GM23338 (cell line): ENCODE results near the gene ATP5F1A.
"Not testable (repeated sequence)": the region's sequence is repeated elsewhere in the genome, so short reads cannot be mapped to it uniquely, and the experiment has no call there.

Source experiments
- CREB1 ChIP-seq: fragments of 250-450 bp; sonication (Bioruptor Pico); IDR thresholded peaks from 2 replicates; pipeline ENCODE4 v1.5.0; 2020; ENCODE audit warnings: low read depth, mild to moderate bottlenecking, moderate library complexity
- EZH2 ChIP-seq: fragments of 200-600 bp; sonication (generic); IDR thresholded peaks from one replicate; pipeline ENCODE4 v1.8.0; 2017; ENCODE audit warnings: antibody characterized with exemption, mild to moderate bottlenecking, low read depth; ENCODE audit not compliant: unreplicated experiment
- EZH2phosphoT487 ChIP-seq: fragments of 200-600 bp; sonication (generic); IDR thresholded peaks from one replicate; pipeline ENCODE4 v1.8.1; 2018; ENCODE audit warnings: antibody characterized with exemption; ENCODE audit not compliant: unreplicated experiment
- JUNB ChIP-seq: IDR thresholded peaks from one replicate; pipeline ENCODE4 v1.6.1; 2016; ENCODE audit warnings: antibody characterized with exemption; ENCODE audit not compliant: unreplicated experiment
- NANOG ChIP-seq: IDR thresholded peaks from 2 replicates; pipeline ENCODE4 v1.6.1; 2016; ENCODE audit warnings: antibody characterized with exemption, borderline replicate concordance
- POLR2AphosphoS5 ChIP-seq: IDR thresholded peaks from 2 replicates; pipeline ENCODE4 v1.6.1; 2016; ENCODE audit warnings: antibody characterized with exemption, low read depth
- STAT1 ChIP-seq: IDR thresholded peaks from one replicate; pipeline ENCODE4 v1.6.1; 2016; ENCODE audit warnings: antibody characterized with exemption; ENCODE audit not compliant: unreplicated experiment
- ZNF114 ChIP-seq: fragments of 250-450 bp; sonication (Bioruptor Pico); IDR thresholded peaks from 2 replicates; pipeline ENCODE4 v1.5.0; 2020; ENCODE audit warnings: mild to moderate bottlenecking, moderate library complexity
- ZNF331 ChIP-seq: fragments of 250-450 bp; sonication (Bioruptor Pico); IDR thresholded peaks from 2 replicates; pipeline ENCODE4 v1.5.0; 2020; ENCODE audit warnings: low read depth, mild to moderate bottlenecking, moderate library complexity
- TF ChIP-seq, protein P1 (sequence below), 2 experiments: fragments of 200-600 bp in 1 of 2; sonication (generic) in 1 of 2; conservative IDR thresholded peaks; 2 replicates each; pipeline versions ENCODE4 v1.5.1 to v1.6.1; 2016 to 2017; ENCODE audit warnings: antibody characterized with exemption in 2 of 2, low read depth in 2 of 2, mild to moderate bottlenecking in 2 of 2, moderate library complexity in 1 of 2
- TF ChIP-seq, protein P2 (sequence below): fragments of 250-450 bp; sonication (Bioruptor Pico); IDR thresholded peaks from 2 replicates; pipeline ENCODE4 v1.5.0; 2020; ENCODE audit warnings: mild to moderate bottlenecking, moderate library complexity
- TF ChIP-seq, protein P3 (sequence below): IDR thresholded peaks from one replicate; pipeline ENCODE4 v1.6.1; 2018; ENCODE audit warnings: antibody characterized with exemption; ENCODE audit not compliant: unreplicated experiment
- TF ChIP-seq, protein P4 (sequence below): IDR thresholded peaks from 2 replicates; pipeline ENCODE4 v1.6.1; 2016; ENCODE audit warnings: antibody characterized with exemption

DNA sequence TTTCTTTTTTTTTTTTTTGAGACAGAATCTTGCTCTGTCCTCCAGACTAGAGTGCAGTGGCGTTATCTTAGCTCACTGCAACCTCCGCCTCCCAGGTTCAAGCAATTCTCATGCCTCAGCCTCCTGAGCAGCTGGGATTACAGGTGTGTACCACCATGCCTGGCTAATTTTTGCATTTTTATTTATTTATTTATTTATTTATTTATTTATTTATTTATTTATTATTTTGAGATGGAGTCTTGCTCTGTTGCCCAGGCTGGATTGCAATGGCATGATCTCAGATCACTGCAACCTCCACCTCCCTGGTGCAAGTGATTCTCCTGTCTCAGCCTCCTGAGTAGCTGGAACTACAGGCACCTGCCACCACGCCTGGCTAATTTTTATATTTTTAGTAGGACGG is 28.5 kb upstream of the ATP5F1A start:
- TF ChIP-seq, protein P1, sequence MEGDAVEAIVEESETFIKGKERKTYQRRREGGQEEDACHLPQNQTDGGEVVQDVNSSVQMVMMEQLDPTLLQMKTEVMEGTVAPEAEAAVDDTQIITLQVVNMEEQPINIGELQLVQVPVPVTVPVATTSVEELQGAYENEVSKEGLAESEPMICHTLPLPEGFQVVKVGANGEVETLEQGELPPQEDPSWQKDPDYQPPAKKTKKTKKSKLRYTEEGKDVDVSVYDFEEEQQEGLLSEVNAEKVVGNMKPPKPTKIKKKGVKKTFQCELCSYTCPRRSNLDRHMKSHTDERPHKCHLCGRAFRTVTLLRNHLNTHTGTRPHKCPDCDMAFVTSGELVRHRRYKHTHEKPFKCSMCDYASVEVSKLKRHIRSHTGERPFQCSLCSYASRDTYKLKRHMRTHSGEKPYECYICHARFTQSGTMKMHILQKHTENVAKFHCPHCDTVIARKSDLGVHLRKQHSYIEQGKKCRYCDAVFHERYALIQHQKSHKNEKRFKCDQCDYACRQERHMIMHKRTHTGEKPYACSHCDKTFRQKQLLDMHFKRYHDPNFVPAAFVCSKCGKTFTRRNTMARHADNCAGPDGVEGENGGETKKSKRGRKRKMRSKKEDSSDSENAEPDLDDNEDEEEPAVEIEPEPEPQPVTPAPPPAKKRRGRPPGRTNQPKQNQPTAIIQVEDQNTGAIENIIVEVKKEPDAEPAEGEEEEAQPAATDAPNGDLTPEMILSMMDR (conservative IDR thresholded peaks at IDR 0.05; ENCODE audit: low read depth in 2 of 2) = not testable (repeated sequence)
- not testable (repeated sequence) for TF ChIP-seq POLR2AphosphoS5; EZH2; CREB1; EZH2phosphoT487; NANOG; ZNF331 (CRISPR knock-in tag); ZNF114 (CRISPR knock-in tag); JUNB; STAT1
- TF ChIP-seq, protein P2, sequence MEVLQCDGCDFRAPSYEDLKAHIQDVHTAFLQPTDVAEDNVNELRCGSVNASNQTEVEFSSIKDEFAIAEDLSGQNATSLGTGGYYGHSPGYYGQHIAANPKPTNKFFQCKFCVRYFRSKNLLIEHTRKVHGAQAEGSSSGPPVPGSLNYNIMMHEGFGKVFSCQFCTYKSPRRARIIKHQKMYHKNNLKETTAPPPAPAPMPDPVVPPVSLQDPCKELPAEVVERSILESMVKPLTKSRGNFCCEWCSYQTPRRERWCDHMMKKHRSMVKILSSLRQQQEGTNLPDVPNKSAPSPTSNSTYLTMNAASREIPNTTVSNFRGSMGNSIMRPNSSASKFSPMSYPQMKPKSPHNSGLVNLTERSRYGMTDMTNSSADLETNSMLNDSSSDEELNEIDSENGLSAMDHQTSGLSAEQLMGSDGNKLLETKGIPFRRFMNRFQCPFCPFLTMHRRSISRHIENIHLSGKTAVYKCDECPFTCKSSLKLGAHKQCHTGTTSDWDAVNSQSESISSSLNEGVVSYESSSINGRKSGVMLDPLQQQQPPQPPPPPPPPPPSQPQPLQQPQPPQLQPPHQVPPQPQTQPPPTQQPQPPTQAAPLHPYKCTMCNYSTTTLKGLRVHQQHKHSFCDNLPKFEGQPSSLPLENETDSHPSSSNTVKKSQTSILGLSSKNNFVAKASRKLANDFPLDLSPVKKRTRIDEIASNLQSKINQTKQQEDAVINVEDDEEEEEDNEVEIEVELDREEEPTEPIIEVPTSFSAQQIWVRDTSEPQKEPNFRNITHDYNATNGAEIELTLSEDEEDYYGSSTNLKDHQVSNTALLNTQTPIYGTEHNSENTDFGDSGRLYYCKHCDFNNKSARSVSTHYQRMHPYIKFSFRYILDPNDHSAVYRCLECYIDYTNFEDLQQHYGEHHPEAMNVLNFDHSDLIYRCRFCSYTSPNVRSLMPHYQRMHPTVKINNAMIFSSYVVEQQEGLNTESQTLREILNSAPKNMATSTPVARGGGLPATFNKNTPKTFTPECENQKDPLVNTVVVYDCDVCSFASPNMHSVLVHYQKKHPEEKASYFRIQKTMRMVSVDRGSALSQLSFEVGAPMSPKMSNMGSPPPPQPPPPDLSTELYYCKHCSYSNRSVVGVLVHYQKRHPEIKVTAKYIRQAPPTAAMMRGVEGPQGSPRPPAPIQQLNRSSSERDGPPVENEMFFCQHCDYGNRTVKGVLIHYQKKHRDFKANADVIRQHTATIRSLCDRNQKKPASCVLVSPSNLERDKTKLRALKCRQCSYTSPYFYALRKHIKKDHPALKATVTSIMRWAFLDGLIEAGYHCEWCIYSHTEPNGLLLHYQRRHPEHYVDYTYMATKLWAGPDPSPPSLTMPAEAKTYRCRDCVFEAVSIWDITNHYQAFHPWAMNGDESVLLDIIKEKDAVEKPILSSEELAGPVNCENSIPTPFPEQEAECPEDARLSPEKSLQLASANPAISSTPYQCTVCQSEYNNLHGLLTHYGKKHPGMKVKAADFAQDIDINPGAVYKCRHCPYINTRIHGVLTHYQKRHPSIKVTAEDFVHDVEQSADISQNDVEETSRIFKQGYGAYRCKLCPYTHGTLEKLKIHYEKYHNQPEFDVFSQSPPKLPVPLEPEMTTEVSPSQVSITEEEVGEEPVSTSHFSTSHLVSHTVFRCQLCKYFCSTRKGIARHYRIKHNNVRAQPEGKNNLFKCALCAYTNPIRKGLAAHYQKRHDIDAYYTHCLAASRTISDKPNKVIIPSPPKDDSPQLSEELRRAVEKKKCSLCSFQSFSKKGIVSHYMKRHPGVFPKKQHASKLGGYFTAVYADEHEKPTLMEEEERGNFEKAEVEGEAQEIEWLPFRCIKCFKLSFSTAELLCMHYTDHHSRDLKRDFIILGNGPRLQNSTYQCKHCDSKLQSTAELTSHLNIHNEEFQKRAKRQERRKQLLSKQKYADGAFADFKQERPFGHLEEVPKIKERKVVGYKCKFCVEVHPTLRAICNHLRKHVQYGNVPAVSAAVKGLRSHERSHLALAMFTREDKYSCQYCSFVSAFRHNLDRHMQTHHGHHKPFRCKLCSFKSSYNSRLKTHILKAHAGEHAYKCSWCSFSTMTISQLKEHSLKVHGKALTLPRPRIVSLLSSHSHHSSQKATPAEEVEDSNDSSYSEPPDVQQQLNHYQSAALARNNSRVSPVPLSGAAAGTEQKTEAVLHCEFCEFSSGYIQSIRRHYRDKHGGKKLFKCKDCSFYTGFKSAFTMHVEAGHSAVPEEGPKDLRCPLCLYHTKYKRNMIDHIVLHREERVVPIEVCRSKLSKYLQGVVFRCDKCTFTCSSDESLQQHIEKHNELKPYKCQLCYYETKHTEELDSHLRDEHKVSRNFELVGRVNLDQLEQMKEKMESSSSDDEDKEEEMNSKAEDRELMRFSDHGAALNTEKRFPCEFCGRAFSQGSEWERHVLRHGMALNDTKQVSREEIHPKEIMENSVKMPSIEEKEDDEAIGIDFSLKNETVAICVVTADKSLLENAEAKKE (CRISPR knock-in tag) = not testable (repeated sequence)
- TF ChIP-seq, protein P3, sequence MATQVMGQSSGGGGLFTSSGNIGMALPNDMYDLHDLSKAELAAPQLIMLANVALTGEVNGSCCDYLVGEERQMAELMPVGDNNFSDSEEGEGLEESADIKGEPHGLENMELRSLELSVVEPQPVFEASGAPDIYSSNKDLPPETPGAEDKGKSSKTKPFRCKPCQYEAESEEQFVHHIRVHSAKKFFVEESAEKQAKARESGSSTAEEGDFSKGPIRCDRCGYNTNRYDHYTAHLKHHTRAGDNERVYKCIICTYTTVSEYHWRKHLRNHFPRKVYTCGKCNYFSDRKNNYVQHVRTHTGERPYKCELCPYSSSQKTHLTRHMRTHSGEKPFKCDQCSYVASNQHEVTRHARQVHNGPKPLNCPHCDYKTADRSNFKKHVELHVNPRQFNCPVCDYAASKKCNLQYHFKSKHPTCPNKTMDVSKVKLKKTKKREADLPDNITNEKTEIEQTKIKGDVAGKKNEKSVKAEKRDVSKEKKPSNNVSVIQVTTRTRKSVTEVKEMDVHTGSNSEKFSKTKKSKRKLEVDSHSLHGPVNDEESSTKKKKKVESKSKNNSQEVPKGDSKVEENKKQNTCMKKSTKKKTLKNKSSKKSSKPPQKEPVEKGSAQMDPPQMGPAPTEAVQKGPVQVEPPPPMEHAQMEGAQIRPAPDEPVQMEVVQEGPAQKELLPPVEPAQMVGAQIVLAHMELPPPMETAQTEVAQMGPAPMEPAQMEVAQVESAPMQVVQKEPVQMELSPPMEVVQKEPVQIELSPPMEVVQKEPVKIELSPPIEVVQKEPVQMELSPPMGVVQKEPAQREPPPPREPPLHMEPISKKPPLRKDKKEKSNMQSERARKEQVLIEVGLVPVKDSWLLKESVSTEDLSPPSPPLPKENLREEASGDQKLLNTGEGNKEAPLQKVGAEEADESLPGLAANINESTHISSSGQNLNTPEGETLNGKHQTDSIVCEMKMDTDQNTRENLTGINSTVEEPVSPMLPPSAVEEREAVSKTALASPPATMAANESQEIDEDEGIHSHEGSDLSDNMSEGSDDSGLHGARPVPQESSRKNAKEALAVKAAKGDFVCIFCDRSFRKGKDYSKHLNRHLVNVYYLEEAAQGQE = not testable (repeated sequence)
- TF ChIP-seq, protein P4, sequence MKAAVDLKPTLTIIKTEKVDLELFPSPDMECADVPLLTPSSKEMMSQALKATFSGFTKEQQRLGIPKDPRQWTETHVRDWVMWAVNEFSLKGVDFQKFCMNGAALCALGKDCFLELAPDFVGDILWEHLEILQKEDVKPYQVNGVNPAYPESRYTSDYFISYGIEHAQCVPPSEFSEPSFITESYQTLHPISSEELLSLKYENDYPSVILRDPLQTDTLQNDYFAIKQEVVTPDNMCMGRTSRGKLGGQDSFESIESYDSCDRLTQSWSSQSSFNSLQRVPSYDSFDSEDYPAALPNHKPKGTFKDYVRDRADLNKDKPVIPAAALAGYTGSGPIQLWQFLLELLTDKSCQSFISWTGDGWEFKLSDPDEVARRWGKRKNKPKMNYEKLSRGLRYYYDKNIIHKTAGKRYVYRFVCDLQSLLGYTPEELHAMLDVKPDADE = not testable (repeated sequence)
